Measurements from ENCODE around the gene SLC1A2.

GRCh38 chr11:35223991-35224390, 195.4 kb downstream of the SLC1A2 start:
- TF ChIP-seq CTCF (IDR thresholded peaks at IDR 0.05) (no peak), EZH2 (IDR thresholded peaks at IDR 0.05) (no peak), EZH2phosphoT487 (IDR thresholded peaks at IDR 0.05) (no peak)

Measured in neural progenitor cell (in vitro differentiated cells).